ENCODE measurements around the gene HBA2.
"Not testable (repeated sequence)": the region's sequence is repeated elsewhere in the genome, so short reads cannot be mapped to it uniquely, and the experiment has no call there.

The HBA2 gene

DNA sequence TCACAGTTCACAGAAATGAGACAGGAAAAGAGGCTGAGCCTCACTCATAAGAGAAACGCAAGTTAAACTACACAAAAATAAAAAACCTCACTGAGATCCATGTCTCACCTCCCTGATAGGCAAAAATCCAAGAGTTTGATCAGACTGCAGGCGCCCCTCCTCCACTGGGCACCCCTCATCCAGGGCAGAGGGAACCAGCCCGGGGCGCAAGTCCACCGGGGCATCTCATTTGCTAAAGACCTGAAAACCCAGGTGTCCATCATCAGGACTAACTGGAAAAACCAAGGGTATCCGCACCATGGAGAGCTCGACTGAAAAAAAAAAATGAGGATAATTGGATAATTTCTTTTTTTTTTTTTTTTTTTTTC lies 17.7 kb upstream of the HBA2 start:
- DNase-seq (ENCODE audit: low read depth) = no peak

DNA sequence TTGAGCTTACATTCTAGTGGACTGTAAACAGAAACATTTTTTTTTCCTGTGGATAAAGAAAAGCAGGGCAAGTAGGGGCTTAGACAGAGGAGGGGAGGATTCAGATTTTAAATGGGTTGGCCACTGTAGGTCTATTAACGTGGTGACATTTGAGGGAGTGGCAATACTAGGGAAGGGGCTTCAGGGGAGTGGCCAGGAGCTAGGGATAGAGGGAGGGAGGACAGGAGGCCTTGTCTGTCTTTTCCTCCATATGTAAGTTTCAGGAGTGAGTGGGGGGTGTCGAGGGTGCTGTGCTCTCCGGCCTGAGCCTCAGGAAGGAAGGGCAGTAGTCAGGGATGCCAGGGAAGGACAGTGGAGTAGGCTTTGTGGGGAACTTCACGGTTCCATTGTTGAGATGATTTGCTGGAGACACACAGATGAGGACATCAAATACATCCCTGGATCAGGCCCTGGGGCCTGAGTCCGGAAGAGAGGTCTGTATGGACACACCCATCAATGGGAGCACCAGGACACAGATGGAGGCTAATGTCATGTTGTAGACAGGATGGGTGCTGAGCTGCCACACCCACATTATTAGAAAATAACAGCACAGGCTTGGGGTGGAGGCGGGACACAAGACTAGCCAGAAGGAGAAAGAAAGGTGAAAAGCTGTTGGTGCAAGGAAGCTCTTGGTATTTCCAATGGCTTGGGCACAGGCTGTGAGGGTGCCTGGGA lies 13.4 kb upstream of the HBA2 start:
- DNase-seq (ENCODE audit: low read depth) = no peak

DNA sequence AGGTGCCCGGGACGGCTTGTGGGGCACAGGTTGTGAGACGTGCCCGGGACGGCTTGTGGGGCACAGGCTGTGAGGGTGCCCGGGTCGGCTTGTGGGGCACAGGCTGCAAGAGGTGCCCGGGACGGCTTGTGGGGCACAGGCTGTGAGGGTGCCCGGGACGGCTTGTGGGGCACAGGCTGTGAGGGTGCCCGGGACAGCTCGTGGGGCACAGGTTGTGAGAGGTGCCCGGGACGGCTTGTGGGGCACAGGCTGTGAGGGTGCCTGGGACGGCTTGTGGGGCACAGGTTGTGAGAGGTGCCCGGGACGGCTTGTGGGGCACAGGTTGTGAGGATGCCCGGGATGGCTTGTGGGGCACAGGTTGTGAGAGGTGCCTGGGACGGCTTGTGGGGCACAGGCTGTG lies 12.4 kb upstream of the HBA2 start:
- not testable (repeated sequence) for DNase-seq (ENCODE audit: low read depth)

DNA sequence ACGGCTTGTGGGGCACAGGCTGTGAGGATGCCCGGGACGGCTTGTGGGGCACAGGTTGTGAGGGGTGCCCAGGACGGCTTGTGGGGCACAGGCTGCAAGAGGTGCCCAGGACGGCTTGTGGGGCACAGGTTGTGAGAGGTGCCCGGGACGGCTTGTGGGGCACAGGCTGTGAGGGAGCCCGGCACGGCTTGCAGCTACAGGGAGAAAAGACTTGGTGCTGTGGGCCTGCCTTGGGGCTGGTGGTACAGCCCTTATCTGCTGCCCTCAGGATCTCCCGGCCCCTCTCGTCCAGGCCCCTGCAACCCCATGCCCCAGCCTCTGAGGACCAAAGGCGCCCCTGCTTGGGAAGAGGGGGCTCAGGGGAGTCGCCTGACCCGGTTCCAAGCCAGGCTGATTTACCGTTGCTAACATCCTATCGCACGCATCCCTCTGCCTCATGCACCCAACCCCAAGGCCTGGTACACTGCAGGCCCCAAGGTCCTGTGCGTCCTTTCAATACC lies 11.9 kb upstream of the HBA2 start:
- DNase-seq (ENCODE audit: low read depth) = no peak

DNA sequence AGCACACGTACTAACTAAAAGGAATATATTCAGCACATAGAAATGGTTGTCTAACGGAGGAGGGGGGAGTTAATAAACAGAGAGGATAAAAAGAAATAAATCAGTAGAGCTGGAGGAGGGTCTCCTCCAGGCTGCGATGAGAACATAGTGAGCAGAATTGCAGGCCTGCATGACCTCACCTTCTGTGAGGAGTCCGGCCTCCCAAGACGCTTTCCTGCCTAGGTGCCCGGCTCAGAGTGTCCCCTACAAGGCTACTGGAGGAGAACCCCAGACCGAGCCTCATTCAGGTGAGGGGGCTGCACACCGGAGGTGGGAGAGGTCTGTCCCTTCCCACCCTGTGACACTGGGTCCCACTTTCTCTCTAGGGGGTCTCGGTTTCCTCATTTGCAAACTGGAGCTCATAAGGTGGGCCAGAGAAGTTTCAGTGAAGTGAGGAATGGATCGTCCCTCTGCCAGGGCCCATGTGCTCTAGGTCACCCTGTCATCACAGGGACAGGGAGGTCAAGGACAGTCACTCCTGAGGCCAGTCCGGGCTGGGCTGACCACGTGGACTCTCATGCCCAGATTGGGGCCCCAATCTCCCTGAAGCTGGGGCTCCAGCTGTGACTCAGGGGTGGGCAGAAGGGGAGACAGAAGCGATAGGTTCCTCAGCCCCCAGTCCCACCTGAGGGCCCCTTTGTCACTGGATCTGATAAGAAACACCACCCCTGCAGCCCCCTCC lies 10.2 kb upstream of the HBA2 start:
- DNase-seq (ENCODE audit: low read depth) = no peak

DNA sequence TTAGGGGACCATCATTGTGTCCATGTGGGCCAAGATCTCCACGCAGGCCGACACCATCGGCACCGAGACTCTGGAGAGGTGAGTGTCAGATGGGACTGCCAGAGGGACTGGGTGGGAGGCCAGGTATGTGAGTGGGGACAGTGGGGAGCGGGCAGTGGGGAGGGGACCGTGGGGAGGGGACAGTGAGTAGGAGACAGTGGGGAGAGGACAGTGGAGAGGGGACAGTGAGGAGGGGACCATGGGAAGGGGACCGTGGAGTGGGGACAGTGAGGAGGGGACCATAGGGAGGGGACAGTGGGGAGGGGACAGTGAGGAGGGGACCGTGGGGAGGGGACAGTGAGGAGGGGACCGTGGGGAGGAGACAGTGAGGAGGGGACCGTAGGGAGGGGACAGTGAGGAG lies 9.5 kb upstream of the HBA2 start:
- DNase-seq (ENCODE audit: low read depth) = not testable (repeated sequence)

DNA sequence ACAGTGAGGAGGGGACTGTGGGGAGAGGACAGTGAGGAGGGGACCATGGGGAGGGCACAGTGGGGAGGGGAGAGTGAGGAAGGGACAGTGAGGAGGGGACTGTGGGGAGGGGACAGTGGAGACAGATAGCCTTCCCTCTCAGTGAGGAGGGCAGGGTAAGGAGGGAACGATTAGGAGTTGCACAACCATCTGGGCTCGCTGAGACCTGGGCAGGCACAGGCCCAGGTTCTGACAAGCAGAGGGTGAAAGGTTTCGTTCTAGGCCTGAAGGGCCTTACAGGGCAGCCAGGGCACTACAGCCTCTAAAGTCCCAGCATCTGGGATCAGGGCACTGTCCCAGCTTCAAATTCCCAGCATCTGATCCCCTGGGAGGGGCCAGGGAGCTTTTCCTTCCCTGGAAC lies 9.0 kb upstream of the HBA2 start:
- DNase-seq (ENCODE audit: low read depth) = not testable (repeated sequence)

DNA sequence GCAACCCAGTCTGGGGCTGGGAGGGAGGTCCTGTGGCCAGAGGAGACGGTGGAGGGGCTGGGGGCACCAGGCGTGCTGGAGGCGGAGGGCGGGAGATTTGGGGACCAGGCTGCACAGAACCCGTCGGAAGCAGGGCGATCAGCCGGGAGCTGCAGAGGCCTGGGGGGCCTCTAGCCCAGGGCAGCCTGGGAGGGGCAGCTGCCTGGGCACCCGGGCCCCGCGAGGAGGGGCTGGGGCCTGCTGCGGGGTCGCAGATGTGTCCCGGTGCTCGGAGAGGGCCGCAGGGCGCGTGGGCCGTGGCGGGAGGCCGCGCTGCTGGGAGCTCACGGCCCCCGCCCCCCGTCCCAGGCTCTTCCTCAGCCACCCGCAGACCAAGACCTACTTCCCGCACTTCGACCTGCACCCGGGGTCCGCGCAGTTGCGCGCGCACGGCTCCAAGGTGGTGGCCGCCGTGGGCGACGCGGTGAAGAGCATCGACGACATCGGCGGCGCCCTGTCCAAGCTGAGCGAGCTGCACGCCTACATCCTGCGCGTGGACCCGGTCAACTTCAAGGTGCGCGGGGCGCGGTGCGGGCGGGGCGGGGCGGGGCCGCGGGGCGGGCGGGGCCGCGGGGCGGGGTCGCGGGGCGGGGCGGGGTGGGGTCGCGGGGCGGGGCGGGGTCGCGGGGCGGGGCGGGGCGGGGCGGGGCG lies 8.4 kb upstream of the HBA2 start:
- not testable (repeated sequence) for DNase-seq (ENCODE audit: low read depth)

DNA sequence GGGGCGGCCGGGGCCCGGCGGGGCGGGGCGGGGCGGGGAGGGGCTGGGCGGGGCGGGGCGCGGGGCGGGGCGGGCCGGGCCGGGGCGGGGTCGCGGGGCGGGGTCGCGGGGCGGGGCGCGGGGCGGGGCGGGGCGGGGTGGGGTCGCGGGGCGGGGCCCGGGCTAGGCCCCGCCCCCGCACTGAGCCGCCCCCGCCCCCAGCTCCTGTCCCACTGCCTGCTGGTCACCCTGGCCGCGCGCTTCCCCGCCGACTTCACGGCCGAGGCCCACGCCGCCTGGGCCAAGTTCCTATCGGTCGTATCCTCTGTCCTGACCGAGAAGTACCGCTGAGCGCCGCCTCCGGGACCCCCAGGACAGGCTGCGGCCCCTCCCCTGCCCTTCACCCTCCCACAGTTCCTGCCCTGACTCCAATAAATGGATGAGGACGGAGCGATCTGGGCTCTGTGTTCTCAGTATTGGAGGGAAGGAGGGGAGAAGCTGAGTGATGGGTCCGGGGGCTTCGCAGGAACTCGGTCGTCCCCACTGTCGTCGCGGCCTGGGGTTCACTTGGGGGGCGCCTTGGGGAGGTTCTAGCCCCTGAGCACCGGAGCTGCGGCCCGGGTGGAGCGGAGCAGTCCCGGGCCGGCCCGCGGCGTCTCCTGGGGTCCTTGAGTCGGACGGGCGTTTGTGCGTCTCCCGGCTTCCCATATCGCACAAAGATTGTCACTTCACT lies 7.7 kb upstream of the HBA2 start:
- DNase-seq (ENCODE audit: low read depth) = no peak

DNA sequence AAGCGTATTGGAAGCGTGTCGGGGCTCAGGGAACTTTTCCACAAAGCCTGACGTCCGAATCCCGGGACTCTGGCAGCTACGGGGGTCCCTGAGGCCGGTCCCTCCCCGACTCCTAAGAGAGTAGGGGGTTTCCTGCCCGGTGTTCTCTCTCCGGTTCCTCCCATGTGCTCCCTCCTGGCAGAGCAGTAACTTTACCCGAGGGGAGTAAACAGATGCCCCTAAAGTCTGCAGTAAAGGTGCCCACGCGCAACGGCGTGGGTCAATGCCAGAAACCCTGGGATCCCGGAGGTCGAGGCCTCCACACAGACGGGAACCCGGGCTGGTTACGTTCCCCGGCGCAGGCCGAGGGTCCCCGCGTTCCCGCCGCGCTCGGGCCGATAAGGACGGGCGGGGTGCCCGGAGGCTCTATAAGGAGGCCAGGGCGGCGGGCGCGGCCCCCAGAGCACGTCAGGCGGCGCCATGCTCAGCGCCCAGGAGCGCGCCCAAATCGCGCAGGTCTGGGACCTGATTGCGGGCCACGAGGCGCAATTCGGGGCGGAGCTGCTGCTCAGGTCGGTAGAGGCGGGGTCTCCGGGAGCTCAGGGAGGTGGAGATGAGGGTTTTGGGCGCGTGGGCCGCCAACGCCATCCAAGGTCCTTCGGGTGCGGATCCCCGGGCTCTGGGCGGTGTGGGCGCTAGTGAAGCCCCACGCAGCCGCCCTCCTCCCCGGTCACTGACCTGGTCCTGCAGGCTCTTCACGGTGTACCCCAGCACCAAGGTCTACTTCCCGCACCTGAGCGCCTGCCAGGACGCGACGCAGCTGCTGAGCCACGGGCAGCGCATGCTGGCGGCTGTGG lies 6.9 kb upstream of the HBA2 start, which contains the start of gene HBM:
Gene HBM (plus strand): TSS at position 440 of the 836 bp plus-strand sequence. CDS start 20 bp downstream, at position 460.
- no peak for DNase-seq (ENCODE audit: low read depth)

DNA sequence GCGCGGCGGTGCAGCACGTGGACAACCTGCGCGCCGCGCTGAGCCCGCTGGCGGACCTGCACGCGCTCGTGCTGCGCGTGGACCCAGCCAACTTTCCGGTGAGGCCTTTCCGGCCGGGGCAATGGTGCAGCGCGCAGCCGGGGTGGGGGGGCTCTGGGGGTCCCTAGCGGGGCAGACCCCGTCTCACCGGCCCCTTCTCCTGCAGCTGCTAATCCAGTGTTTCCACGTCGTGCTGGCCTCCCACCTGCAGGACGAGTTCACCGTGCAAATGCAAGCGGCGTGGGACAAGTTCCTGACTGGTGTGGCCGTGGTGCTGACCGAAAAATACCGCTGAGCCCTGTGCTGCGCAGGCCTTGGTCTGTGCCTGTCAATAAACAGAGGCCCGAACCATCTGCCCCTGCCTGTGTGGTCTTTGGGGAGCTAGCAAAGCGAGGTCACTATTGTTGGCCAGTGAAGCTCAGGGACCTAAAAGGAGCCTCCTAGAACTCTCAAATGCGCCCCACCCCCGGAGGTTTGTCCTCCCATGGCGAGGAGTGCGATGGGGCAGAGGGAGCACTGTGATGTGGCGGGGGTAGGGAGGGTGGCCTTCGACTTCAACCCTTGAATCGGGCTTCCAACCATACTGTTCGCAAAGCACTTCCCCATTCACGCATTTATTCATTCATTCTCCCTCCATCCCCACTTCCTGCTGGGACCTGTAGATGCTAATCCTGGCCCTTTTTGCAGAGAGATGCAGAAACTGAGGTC lies 6.1 kb upstream of the HBA2 start:
- no peak for DNase-seq (ENCODE audit: low read depth)

DNA sequence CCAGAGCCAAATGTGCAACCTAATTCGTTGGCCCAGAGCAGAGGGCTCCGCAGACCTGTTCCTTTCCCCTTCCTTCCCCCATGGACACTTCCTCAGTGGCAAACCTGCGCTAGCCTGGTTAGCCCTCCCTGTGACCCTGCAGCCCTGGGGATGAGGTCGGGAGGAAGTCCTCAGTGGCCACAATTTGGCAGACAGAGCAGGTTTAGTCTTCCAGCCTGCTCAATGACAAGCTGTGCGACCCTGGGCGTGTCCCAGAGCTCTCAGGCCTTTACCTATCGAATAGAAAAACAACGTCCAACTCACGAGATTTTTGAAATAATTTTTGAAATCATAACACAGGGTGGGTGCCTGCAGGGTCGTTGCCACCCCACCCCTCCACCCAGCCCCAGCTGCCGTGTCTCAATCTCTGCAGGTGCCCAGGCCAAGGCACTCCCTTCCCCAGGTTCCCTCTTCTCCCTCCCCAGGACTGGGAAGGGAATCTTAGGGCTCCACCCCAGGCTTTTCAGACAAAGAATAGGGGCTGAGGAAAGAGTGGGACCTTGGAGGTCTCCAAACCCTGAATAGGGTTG lies 5.5 kb upstream of the HBA2 start:
- DNase-seq (ENCODE audit: low read depth) = no peak

DNA sequence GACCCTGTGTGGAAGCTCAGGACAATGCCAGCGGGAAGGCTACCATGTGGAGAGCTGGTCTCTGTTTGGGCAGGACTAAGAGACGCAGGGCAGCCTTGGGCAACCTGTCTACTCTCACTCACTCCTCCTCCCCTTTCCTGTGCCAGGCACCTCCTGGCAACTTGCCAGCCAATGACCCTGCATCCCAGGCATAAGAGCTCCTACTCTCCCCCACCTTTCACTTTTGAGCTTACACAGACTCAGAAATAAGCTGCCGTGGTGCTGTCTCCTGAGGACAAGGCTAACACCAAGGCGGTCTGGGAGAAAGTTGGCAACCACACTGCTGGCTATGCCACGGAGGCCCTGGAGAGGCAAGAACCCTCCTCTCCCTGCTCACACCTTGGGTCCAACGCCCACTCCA lies 4.3 kb upstream of the HBA2 start:
- DNase-seq (ENCODE audit: low read depth) = no peak

DNA sequence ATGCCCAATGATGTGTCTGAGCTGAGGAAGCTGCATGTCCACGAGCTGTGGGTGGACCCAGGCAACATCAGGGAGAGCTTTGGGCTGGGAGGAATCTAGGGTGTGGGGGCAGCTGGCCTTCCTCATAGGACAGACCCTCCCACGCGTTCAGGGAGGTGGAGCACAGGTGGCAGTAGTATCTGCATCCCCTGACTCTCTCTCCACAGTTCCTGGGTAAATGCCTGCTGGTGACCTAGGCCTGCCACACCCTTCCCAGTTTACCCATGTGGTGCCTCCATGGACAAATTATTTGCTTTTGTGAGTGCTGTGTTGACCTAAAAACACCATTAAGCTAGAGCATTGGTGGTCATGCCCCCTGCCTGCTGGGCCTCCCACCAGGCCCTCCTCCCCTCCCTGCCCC lies 3.7 kb upstream of the HBA2 start:
- no peak for DNase-seq (ENCODE audit: low read depth)

DNA sequence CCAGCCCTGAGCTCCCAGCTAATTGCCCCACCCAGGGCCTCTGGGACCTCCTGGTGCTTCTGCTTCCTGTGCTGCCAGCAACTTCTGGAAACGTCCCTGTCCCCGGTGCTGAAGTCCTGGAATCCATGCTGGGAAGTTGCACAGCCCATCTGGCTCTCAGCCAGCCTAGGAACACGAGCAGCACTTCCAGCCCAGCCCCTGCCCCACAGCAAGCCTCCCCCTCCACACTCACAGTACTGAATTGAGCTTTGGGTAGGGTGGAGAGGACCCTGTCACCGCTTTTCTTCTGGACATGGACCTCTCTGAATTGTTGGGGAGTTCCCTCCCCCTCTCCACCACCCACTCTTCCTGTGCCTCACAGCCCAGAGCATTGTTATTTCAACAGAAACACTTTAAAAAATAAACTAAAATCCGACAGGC lies 2.6 kb upstream of the HBA2 start:
- DNase-seq (ENCODE audit: low read depth) = not testable (repeated sequence)

DNA sequence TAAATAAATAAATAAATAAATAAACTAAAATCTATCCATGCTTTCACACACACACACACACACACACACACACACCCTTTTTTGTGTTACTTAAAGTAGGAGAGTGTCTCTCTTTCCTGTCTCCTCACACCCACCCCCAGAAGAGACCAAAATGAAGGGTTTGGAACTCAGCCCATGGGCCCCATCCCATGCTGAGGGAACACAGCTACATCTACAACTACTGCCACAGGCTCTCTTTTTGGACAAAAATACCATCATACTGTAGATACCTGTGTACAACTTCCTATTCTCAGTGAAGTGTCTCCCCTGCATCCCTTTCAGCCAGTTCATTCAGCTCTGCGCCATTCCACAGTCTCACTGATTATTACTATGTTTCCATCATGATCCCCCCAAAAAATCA lies 1.9 kb upstream of the HBA2 start:
- DNase-seq (ENCODE audit: low read depth) = no peak

DNA sequence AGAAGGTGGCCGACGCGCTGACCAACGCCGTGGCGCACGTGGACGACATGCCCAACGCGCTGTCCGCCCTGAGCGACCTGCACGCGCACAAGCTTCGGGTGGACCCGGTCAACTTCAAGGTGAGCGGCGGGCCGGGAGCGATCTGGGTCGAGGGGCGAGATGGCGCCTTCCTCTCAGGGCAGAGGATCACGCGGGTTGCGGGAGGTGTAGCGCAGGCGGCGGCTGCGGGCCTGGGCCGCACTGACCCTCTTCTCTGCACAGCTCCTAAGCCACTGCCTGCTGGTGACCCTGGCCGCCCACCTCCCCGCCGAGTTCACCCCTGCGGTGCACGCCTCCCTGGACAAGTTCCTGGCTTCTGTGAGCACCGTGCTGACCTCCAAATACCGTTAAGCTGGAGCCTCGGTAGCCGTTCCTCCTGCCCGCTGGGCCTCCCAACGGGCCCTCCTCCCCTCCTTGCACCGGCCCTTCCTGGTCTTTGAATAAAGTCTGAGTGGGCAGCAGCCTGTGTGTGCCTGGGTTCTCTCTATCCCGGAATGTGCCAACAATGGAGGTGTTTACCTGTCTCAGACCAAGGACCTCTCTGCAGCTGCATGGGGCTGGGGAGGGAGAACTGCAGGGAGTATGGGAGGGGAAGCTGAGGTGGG lies 657 bp downstream of the HBA2 start:
- DNase-seq (ENCODE audit: low read depth) = not testable (repeated sequence)

DNA sequence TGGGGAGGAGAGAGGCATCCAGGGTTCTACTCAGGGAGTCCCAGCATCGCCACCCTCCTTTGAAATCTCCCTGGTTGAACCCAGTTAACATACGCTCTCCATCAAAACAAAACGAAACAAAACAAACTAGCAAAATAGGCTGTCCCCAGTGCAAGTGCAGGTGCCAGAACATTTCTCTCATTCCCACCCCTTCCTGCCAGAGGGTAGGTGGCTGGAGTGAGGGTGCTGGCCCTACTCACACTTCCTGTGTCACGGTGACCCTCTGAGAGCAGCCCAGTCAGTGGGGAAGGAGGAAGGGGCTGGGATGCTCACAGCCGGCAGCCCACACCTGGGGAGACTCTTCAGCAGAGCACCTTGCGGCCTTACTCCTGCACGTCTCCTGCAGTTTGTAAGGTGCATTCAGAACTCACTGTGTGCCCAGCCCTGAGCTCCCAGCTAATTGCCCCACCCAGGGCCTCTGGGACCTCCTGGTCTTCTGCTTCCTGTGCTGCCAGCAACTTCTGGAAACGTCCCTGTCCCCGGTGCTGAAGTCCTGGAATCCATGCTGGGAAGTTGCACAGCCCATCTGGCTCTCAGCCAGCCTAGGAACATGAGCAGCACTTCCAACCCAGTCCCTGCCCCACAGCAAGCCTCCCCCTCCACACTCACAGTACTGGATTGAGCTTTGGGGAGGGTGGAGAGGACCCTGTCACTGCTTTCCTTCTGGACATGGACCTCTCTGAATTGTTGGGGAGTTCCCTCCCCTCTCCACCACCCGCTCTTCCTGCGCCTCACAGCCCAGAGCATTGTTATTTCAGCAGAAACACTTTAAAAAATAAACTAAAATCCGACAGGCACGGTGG lies 1.5 kb downstream of the HBA2 start:
- DNase-seq (ENCODE audit: low read depth) = not testable (repeated sequence)
